T-helper 17 cell (primary cell): ENCODE data around the gene HDLBP. TPM values are rescaled to one million over a fixed set of nuclear protein-coding genes. Genes with fewer than 3 reads are reported as not detected.
"Not testable (repeated sequence)": the region's sequence is repeated elsewhere in the genome, so short reads cannot be mapped to it uniquely, and the experiment has no call there.

Experiments
- ATAC-seq: fragments of 150-1000 bp; cut with Tn5 transposase; 2 replicates; pipeline ENCODE4 v1.10.0; 2021; ENCODE audit warnings: mild to moderate bottlenecking, moderate library complexity
- DNase-seq, 3 donors: peaks; one replicate each; pipeline versions ENCODE4 v3.0.0 to v3.0.0-alpha.2; 2020 to 2021
- H3K9me3 ChIP-seq: one replicate; pipeline ENCODE4 v1.7.0; 2013; ENCODE audit warnings: low read length, mild to moderate bottlenecking; ENCODE audit not compliant: control insufficient read depth, poor library complexity, severe bottlenecking
- H3K27ac Mint-ChIP-seq: one replicate; pipeline ENCODE4 v1.8.0; 2022; ENCODE audit warnings: mild to moderate bottlenecking, moderate library complexity, mixed read lengths
- H3K27me3 Mint-ChIP-seq: one replicate; pipeline ENCODE4 v1.8.0; 2022; ENCODE audit warnings: mixed read lengths
- H3K36me3 Mint-ChIP-seq: one replicate; pipeline ENCODE4 v1.8.0; 2022; ENCODE audit warnings: low read depth, mixed read lengths
- H3K4me1 Mint-ChIP-seq: one replicate; pipeline ENCODE4 v1.8.0; 2022; ENCODE audit warnings: mild to moderate bottlenecking, mixed read lengths
- H3K4me3 Mint-ChIP-seq: one replicate; pipeline ENCODE4 v1.8.0; 2022; ENCODE audit warnings: mild to moderate bottlenecking, moderate library complexity, mixed read lengths
- total RNA-seq, 4 donors: library from RNA in 2 of 4; stranded (reverse) in 2 of 4; gene quantifications; one replicate each; pipeline ENCODE4 v1.2.3 and lab custom pipeline; 2022 to 2026

HDLBP gene
- total RNA-seq, 2 donors from 2014 or later, result 136 to 175 TPM

- DNase-seq, result peak in 2 of 3 donors; percentile 47 to 52
- no peaks in the 10 kb centered on the region for H3K9me3 ChIP-seq
- peak; percentile 96 for ATAC-seq
- H3K4me1 Mint-ChIP-seq, result peaks cover 50% of the 10 kb centered on the region
- H3K4me3 Mint-ChIP-seq, result peak overlapping the region; percentile 84
- no peaks in the 10 kb centered on the region for H3K36me3 Mint-ChIP-seq
- H3K27ac Mint-ChIP-seq, result peak overlapping the region; percentile 95
- no peaks in the 10 kb centered on the region for H3K27me3 Mint-ChIP-seq
Observed at GRCh38 chr2:241309684-241310117, 5.8 kb downstream of the HDLBP start.

- Mint-ChIP-seq H3K27me3 (no peaks in the 10 kb centered on the region), H3K27ac (peak overlapping the region; percentile 95), H3K4me3 (peak overlapping the region; percentile 84), H3K4me1 (peaks cover 50% of the 10 kb centered on the region), H3K36me3 (no peaks in the 10 kb centered on the region)
- H3K9me3 ChIP-seq, result no peaks in the 10 kb centered on the region
- DNase-seq, result no peak
- ATAC-seq, result no peak
Observed at GRCh38 chr2:241308832-241309500, 6.5 kb downstream of the HDLBP start.

GRCh38 chr2:241308267-241308666, 7.2 kb downstream of the HDLBP start:
- Mint-ChIP-seq H3K27me3 (no peaks in the 10 kb centered on the region), H3K4me3 (no peak overlapping the region), H3K36me3 (no peaks in the 10 kb centered on the region), H3K4me1 (peaks cover 51% of the 10 kb centered on the region), H3K27ac (peak overlapping the region; percentile 95)
- ATAC-seq, result no peak
- no peaks in the 10 kb centered on the region for H3K9me3 ChIP-seq
- no peak for DNase-seq

DNA sequence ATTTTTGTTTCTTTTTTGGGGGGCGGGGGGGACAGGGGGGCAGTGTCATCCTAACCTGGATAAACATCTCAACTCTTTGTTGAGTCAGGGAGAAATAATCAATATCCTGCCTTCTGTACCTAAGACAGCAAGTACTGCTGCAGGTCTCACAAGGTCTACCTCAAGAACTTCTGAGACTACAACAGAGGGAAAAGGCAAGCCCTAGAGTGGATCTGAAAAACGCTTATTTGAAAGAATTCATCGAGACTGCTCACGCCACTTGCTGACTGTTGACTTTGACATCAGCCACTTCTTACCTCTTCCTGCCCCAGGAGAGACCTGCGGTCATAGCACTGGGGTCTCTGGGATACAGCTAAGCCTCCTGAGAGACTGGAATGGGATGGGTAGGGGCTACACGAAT, 8.4 kb downstream of the HDLBP start:
- Mint-ChIP-seq H3K4me3 (no peak overlapping the region), H3K27ac (peak overlapping the region; percentile 95), H3K4me1 (peaks cover 56% of the 10 kb centered on the region), H3K27me3 (no peaks in the 10 kb centered on the region), H3K36me3 (no peaks in the 10 kb centered on the region)
- DNase-seq (no peak), ATAC-seq (no peak)
- no peaks in the 10 kb centered on the region for H3K9me3 ChIP-seq

DNA sequence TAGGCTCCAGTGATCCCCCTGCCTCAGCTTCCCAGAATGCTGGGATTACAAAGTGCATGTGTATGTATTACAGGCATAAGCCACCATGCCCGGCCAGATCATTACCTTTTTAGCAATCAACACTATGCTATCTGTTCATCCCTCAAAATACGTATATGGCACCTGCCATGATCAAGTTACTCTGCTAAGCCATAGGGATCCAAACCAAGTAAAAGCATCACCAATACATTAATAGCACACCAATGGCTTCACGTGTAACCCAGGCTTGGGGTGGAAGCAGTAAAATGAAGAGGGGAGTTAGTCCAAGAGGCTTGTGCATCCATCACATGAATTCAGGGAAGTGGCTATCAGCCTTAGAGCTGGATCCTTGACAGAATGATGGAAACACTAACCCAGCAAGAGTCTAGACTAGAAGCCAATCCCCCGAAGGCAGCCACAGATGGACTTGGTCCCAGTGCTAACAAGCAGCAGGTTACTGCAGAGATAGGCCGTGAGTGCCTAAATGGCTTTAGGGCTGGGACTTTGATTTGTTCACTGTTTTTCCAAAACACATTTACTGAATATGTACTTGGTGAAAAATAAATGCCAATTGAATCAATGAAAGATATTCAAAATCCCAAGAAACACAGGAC, 11.3 kb downstream of the HDLBP start:
- peak overlapping the region; percentile 88 for H3K27ac Mint-ChIP-seq
- no peak overlapping the region for H3K4me3 Mint-ChIP-seq

GRCh38 chr2:241302759-241303651, 12.5 kb downstream of the HDLBP start:
- no peaks in the 10 kb centered on the region for H3K9me3 ChIP-seq
- H3K36me3 Mint-ChIP-seq, result no peaks in the 10 kb centered on the region
- H3K27me3 Mint-ChIP-seq, result no peaks in the 10 kb centered on the region
- DNase-seq (no peak), ATAC-seq (no peak)
- no peak overlapping the region for H3K4me3 Mint-ChIP-seq
- peaks cover 40% of the 10 kb centered on the region for H3K4me1 Mint-ChIP-seq
- peak overlapping the region; percentile 88 for H3K27ac Mint-ChIP-seq

More for the DNA sequence above, 11.3 kb downstream of the HDLBP start:
- no peaks in the 10 kb centered on the region for H3K9me3 ChIP-seq
- no peaks in the 10 kb centered on the region for H3K36me3 Mint-ChIP-seq
- DNase-seq (no peak), ATAC-seq (no peak)
- H3K27me3 Mint-ChIP-seq, result no peaks in the 10 kb centered on the region
- peaks cover 40% of the 10 kb centered on the region for H3K4me1 Mint-ChIP-seq

- peak overlapping the region; percentile 88 for H3K27ac Mint-ChIP-seq
- DNase-seq (no peak), ATAC-seq (no peak)
- no peaks in the 10 kb centered on the region for H3K27me3 Mint-ChIP-seq
- H3K9me3 ChIP-seq, result no peaks in the 10 kb centered on the region
- peaks cover 3% of the 10 kb centered on the region for H3K36me3 Mint-ChIP-seq
- peaks cover 41% of the 10 kb centered on the region for H3K4me1 Mint-ChIP-seq
- H3K4me3 Mint-ChIP-seq, result no peak overlapping the region
Observed at GRCh38 chr2:241302083-241302482, 13.4 kb downstream of the HDLBP start.

DNA sequence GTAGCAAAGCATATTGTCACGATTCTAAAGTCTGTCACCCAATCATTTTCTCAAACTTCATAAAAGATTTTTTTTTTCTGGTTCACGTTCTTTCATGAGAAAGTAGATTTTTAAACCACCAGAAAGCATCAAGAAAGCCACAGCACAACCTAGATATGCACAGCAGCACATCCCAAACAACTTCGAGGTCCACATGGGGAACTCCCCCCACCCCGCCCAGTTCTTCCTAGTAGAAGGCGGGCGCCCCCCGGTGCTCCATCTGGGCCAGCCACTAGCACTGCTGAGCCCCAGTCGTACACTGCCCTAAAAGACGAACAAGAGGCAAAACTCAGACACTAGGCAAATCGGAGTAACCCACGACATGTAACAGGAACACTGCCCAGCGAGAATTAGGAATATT, 15.5 kb downstream of the HDLBP start:
- DNase-seq (peak in 2 of 3 donors; percentile 38 to 65), ATAC-seq (peak; percentile 94)
- peak overlapping the region; percentile 63 for H3K4me3 Mint-ChIP-seq
- H3K9me3 ChIP-seq, result no peaks in the 10 kb centered on the region
- peak overlapping the region; percentile 98 for H3K27ac Mint-ChIP-seq
- H3K36me3 Mint-ChIP-seq, result peaks cover 4% of the 10 kb centered on the region
- H3K4me1 Mint-ChIP-seq, result peaks cover 47% of the 10 kb centered on the region
- no peaks in the 10 kb centered on the region for H3K27me3 Mint-ChIP-seq

GRCh38 chr2:241298673-241299072, 16.8 kb downstream of the HDLBP start:
- no peaks in the 10 kb centered on the region for H3K9me3 ChIP-seq
- no peak for DNase-seq
- Mint-ChIP-seq H3K36me3 (peaks cover 4% of the 10 kb centered on the region), H3K27me3 (no peaks in the 10 kb centered on the region), H3K4me3 (peak overlapping the region; percentile 90), H3K4me1 (peaks cover 44% of the 10 kb centered on the region), H3K27ac (peak overlapping the region; percentile 98)
- peak; percentile 55 for ATAC-seq

GRCh38 chr2:241296767-241297166, 18.7 kb downstream of the HDLBP start:
- DNase-seq (no peak), ATAC-seq (no peak)
- Mint-ChIP-seq H3K4me3 (no peak overlapping the region), H3K4me1 (peaks cover 46% of the 10 kb centered on the region), H3K36me3 (peaks cover 4% of the 10 kb centered on the region), H3K27ac (peak overlapping the region; percentile 79), H3K27me3 (no peaks in the 10 kb centered on the region)
- no peaks in the 10 kb centered on the region for H3K9me3 ChIP-seq

GRCh38 chr2:241295326-241296095, 20.0 kb downstream of the HDLBP start:
- peak overlapping the region; percentile 45 for H3K27ac Mint-ChIP-seq
- no peaks in the 10 kb centered on the region for H3K9me3 ChIP-seq
- no peaks in the 10 kb centered on the region for H3K27me3 Mint-ChIP-seq
- peaks cover 4% of the 10 kb centered on the region for H3K36me3 Mint-ChIP-seq
- H3K4me3 Mint-ChIP-seq, result no peak overlapping the region
- DNase-seq (no peak), ATAC-seq (no peak)
- peaks cover 50% of the 10 kb centered on the region for H3K4me1 Mint-ChIP-seq

GRCh38 chr2:241293378-241293797, 22.1 kb downstream of the HDLBP start:
- not testable (repeated sequence) for H3K27ac Mint-ChIP-seq, ATAC-seq, H3K9me3 ChIP-seq, H3K27me3 Mint-ChIP-seq, H3K4me3 Mint-ChIP-seq, DNase-seq, H3K36me3 Mint-ChIP-seq
- peaks cover 50% of the 10 kb centered on the region for H3K4me1 Mint-ChIP-seq
